GM12892 (cell line): ENCODE measurements around the gene CD19.

Source experiments
- DNase-seq: peaks from one replicate; pipeline ENCODE4 v3.0.0; 2011; ENCODE audit not compliant: insufficient read length
- FAIRE-seq: peaks from 2 replicates; lab custom pipeline; 2011; peaks lifted over from hg19 to GRCh38; lab: Jason Lieb, UNC
- POLR2A ChIP-seq: IDR thresholded peaks from 2 replicates; pipeline ENCODE4 v1.6.1; 2011; ENCODE audit warnings: low read depth, low read length, control low read depth
- POLR2AphosphoS5 ChIP-seq: IDR thresholded peaks from 2 replicates; pipeline ENCODE4 v1.6.1; 2011; ENCODE audit warnings: low read depth, low read length, control low read depth
- TAF1 ChIP-seq: IDR thresholded peaks from 2 replicates; pipeline ENCODE4 v1.6.1; 2011; ENCODE audit warnings: low read depth, mild to moderate bottlenecking, control low read depth, low read length, borderline replicate concordance

Gene CD19

DNA sequence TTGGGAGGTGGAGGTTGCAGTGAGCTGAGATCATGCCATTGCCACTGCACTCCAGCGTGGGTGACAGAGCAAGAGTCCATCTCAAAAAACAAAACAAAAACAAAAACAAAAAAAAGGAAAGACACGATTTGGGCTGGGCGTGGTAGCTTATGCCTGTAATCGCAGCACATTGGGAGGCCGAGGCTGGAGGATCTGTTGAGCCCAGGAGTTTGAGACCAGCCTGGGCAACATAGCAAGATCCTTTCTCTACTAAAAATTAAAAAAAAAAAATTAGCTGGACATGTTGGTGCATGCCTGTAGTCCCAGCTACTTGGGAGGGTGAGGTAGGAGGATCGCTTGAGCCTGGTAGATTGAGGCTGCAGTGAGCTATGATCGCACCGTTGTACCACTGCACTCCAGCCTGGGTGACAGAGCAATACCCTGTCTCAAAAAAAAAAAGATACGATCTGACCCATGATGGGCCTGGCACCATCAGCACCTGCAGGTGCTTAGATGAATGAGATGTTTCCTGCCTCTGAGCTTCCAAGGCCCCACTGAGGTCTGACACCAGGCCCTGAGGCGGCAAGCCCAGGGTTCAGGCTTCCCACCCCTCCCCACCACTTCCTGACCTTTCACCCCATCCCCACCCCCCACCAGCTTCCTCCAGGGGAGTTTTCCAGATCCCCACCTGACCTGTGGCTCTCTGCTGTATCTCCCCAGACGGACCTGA lies 31.7 kb upstream of the CD19 start:
- TF ChIP-seq POLR2AphosphoS5: no peak
- no peak for TF ChIP-seq POLR2A
- no peak for TF ChIP-seq TAF1
- no peak for FAIRE-seq
- DNase-seq: no peak

DNA sequence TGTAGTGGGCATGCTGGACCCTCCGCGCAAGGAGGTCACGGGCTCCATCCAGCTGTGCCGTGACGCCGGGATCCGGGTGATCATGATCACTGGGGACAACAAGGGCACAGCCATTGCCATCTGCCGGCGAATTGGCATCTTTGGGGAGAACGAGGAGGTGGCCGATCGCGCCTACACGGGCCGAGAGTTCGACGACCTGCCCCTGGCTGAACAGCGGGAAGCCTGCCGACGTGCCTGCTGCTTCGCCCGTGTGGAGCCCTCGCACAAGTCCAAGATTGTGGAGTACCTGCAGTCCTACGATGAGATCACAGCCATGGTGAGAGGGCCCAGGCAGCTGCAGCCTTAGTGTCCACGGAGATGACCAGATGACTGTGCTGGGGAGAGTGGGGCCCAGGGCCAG lies 31.2 kb upstream of the CD19 start:
- TF ChIP-seq POLR2AphosphoS5 (no peak), TAF1 (no peak), POLR2A (no peak)
- no peak for DNase-seq
- FAIRE-seq: no peak

DNA sequence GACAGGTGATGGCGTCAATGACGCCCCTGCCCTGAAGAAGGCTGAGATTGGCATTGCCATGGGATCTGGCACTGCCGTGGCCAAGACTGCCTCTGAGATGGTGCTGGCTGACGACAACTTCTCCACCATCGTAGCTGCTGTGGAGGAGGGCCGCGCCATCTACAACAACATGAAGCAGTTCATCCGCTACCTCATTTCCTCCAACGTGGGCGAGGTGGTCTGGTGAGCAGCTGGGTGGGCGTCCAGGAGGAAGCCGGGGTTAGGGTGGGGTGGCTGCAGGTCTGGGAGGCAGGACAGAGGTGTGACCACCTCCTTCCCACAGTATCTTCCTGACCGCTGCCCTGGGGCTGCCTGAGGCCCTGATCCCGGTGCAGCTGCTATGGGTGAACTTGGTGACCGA lies 29.9 kb upstream of the CD19 start:
- TF ChIP-seq TAF1: no peak
- no peak for FAIRE-seq
- no peak for DNase-seq

DNA sequence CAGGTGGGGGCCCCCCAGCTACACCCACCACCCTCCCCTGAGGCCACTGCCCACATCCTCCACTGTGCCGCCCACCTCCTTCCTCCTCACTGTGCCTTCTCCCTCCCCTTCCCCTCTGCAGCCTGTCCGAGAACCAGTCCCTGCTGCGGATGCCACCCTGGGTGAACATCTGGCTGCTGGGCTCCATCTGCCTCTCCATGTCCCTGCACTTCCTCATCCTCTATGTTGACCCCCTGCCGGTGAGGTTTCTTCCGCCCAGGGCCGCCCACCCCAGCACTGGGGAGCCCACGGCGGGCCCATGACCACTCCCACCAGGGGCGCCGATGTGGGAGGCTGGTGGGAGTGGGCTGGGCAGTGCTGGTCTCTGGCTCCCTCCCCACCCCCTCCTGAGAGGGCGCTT lies 28.9 kb upstream of the CD19 start:
- FAIRE-seq (no peak), DNase-seq (no peak)
- TF ChIP-seq POLR2A (0 out of 2 replicates have a peak, but pooled peaks have one; percentile 18), TAF1 (no peak)

DNA sequence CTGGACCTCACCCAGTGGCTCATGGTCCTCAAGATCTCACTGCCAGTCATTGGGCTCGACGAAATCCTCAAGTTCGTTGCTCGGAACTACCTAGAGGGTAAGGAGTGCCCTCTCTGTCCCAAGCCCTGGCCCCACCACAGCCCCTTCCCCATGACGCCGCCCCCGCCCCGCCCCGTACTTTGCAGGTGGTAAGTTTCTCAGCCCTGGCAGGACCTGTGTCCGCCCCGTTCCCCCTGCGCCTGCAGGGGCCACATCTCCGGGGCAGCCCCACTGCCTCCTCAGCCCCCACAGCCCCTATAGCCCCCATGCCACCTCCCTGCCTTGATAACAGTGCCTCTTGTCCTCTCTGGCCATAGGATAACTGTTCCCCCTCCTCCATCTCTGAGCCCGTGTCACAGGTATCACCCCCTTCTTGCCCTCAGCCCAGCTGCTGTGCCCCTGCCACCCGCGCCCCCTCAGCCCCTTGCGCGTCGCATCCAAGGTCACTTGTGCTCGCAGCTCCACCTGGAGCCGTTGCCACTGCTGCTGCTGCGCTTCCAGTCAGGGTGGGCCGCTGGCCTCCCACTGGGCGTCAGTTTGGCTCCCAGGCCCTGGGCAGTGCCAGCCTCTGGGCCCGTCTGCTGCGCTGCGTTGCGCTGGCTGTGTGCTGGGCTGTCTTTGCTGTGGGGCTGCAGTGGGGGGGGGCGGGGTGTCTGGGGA lies 28.3 kb upstream of the CD19 start:
- no peak for DNase-seq
- TF ChIP-seq POLR2A: no peak
- no peak for TF ChIP-seq TAF1
- TF ChIP-seq POLR2AphosphoS5: no peak
- FAIRE-seq: no peak

DNA sequence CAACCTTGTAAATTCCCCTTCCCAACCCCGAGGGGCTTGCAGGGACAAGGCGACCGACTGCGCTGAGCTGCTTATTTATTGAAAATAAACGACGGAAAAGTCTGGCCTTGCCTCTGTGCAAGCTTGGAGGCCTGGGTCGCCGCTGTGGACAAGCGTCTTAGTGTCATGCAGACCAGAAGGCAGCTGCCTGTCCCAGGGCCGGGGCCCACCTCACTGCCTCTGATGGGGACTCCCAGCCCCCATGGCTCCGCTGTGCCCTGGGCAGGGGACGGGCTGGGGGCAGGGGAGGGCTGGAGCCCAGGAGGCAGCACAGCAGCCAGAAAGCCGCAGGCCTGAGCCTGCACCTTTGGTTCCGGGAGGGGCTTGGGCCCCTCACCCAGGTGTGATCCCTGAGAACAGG lies 27.4 kb upstream of the CD19 start:
- TF ChIP-seq POLR2AphosphoS5 (no peak), TAF1 (no peak), POLR2A (no peak)
- FAIRE-seq (no peak), DNase-seq (no peak)

DNA sequence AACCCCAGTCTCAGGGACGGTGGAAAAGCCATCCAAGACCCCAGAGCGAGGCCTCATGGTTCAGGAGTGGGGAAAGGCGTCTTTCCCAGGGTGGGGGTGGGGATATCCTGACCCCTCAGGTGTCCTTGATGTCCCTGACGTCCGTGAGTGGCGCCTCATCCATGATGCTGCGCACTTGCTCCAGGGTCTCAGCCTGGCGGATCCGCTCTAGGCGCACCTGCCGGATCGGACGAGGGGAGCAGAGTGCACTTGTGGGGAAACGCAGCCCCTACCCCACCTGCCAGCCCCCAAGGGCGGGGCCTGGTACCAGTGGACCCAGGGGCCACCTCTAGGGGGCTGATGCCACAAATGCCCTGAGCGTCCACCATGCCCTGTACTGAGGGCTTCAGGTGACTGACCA lies 26.9 kb upstream of the CD19 start:
- FAIRE-seq (no peak), DNase-seq (no peak)
- TF ChIP-seq TAF1 (no peak), POLR2AphosphoS5 (no peak), POLR2A (no peak)

DNA sequence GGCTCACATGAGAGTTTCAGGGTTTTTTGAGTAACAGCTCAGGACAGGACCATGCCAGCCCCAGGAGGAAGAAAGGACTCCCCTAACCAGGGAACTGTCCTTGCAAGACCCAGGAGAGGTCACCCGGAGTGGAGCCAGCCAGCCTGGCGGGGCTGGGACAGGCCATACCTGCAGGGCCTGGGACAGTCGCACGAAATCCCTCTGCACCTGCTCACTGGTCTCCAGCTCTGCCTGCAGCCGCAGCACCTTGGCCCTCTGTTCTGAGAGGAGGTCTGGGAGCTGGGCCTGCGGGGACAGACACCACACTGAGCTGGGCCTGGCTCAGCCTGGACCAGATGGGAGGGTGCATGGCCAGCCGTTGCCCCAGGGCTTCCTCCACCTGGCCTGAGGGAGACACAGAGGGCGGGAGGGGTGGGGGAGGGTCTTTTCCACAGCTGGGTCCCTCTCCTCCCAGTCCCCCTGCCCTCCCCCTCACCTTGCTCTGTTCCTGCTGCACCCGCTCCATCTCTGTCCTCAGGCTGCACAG lies 26.5 kb upstream of the CD19 start:
- no peak for TF ChIP-seq TAF1
- no peak for FAIRE-seq
- no peak for DNase-seq

DNA sequence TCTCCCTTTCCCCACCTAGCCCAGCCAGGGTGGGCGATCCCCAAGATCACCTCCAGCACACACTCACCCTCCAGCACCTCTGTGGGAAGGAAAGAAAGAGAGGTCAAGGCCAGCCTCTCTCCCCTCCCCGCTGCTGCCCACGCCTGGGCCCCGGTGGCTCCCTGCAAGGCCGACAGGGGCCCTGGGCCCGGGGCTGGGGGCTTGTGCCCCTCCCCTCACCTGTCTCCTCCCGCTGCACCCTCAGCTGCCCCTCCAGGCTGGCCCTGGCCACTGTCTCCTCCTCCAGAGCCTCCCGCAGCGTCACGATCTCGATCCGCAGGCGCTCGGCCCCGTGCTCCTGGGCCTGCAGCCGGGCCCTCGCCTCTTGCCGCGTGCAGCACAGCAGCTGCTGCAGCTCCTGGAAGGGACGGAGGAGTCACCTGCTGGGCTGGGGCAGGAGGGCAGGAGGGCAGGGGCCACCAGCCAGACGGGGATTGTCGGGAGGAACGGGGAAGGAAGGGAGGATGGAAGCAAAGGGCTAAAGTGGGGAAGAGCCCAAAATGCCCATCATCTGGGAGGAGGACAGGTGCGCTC lies 25.9 kb upstream of the CD19 start:
- no peak for FAIRE-seq
- DNase-seq: no peak
- TF ChIP-seq POLR2A (no peak), TAF1 (no peak), POLR2AphosphoS5 (no peak)

DNA sequence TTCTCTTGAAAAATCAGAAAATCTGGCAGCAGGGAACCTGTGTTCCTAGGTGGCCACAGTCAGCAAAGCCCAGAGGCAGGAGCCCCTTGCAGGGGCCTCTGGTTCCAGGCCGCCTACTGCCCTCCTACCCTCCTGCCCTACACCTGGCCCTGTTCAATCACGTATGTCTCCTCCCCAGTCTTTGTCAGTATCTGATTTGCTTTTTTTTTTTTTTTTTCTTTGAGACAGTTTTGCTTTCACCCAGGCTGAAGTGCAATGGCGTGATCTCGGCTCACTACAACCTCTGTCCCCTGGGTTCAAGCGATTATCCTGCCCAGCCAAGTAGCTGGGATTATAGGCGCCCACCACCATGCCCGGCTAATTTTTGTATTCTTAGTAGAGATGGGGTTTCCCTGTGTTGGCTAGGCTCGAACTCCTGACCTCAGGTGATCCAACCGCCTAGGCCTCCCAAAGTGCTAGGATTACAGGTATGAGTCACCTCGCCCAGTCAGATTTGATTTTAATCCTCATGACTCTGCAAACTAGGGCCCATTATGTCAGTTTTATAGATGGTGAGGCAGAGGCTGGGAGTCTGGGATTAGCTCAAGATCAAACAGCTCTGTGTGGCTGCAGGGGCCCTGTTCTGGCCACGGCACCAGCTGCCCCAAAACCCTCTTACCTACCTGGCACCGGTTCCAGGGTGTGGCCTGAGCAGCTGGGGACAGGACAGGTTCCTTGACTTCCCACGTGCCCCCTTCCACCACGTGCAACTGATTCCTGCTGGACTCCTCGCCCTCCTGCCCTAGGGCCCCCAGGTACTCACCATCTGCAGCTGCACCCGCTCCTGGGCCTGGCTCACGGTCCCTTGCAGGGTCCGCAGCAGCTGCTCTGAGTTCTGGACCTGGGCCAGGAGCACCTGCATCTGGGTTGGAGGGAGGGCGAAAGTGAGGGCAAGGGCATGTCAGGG lies 21.4 kb upstream of the CD19 start:
- FAIRE-seq: no peak
- no peak for TF ChIP-seq POLR2AphosphoS5
- TF ChIP-seq POLR2A: no peak
- no peak for TF ChIP-seq TAF1
- DNase-seq: no peak

DNA sequence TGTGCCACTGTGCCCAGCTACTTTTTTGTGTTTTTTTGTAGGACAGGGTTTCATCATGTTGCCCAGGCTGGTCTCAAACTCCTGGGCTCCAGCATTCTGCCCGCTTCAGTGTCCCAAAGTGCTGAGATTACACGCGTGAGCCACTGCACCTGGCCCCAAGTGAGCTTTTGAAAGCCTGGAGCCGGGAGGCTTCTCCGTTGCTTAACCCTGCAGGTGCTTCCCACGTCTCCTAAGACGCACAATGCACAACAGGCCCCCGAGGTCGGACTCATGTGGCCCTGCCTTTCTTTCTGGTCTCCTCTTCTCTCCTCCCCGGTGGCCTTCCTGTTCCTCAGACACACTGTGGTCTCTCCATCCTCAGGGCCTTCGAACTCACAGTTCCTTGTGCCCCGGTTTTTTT lies 19.2 kb upstream of the CD19 start:
- no peak for TF ChIP-seq TAF1
- TF ChIP-seq POLR2AphosphoS5: no peak
- TF ChIP-seq POLR2A: no peak
- DNase-seq (no peak), FAIRE-seq (no peak)
